Neural progenitor cell (in vitro differentiated cells): ENCODE measurements around the gene MACROD1.

Experiments
- CTCF ChIP-seq: fragments of 200-600 bp; sonication (generic); IDR thresholded peaks from 2 replicates; pipeline ENCODE4 v1.5.1; 2017; ENCODE audit warnings: antibody characterized with exemption, mild to moderate bottlenecking
- EZH2 ChIP-seq: fragments of 200-600 bp; sonication (generic); IDR thresholded peaks from 2 replicates; pipeline ENCODE4 v1.6.1; 2017; ENCODE audit warnings: antibody characterized with exemption, mild to moderate bottlenecking, moderate library complexity
- EZH2phosphoT487 ChIP-seq: fragments of 200-600 bp; sonication (generic); IDR thresholded peaks from 2 replicates; pipeline ENCODE4 v1.6.1; 2017; ENCODE audit warnings: antibody characterized with exemption

- TF ChIP-seq EZH2 = no peak
- no peak for TF ChIP-seq CTCF
- no peak for TF ChIP-seq EZH2phosphoT487
Measured at GRCh38 chr11:64041846-64042245, 124.1 kb downstream of the MACROD1 start.
